HG03108 (cell line): ENCODE results near the gene RNF183.
"Not testable (repeated sequence)": the region's sequence is repeated elsewhere in the genome, so short reads cannot be mapped to it uniquely, and the experiment has no call there.

Source experiments
- ATAC-seq: cut with Tn5 transposase; IDR thresholded peaks from one replicate; pipeline ENCODE4 v1.9.1; 2021; ENCODE audit warnings: moderate library complexity; ENCODE audit not compliant: unreplicated experiment

RNF183 gene

DNA sequence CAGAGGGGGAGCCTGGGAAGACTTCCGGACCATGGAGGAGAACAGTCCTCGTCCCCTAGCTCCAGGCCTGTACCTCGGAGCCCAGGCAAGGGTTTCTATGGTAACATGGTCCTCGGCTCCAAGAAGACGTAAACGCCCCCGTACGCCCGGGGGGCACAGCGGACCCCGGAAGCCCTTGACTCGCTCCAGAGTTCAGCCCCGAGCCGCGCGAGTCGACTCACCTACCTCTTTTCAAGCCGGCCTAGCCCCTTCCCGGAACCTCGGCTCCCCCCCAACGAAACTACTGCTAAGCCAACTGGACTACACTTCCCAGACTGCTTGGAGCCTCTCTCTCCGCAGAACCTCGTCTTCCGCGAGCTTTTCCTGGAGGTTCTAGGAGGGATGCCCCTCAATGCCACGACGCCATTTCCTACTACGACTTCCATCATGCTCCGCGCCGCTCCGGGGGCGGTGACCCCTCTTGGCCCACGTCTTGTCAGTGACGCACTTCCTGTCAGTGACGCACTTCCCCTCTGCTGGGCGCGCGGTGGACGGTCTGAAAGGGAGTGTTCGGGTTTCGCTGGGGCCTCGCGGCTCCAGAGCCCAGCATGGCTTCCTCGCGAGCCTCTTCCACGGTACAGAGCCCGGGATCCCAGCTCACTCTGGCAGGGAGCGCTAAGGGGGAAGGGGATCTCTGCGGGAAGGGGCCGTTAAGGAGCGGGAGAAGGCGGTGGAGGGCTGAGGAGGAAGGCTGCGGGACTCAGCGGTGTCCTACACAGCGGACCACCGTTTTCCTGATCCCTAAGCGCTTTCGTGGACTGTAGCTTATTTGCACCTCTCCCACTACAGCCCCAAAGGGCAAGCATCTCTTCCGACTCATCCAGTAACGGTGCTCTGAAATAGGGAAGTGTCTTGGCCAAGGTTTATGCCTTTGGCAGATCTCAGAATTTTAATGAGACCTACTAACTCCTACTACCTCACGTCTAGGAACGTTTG, 27.7 kb downstream of the RNF183 start, which contains the start of the genes CDC26 and PRPF4:
TSS of gene CDC26 (minus strand) at position 416 of the 975 bp plus-strand sequence. CDS start 3,065 bp downstream, outside the sequence.
TSS of gene PRPF4 (plus strand) at position 502 of the 975 bp plus-strand sequence. CDS start at position 588, 86 bp downstream.
- ATAC-seq: peak; percentile 99

DNA sequence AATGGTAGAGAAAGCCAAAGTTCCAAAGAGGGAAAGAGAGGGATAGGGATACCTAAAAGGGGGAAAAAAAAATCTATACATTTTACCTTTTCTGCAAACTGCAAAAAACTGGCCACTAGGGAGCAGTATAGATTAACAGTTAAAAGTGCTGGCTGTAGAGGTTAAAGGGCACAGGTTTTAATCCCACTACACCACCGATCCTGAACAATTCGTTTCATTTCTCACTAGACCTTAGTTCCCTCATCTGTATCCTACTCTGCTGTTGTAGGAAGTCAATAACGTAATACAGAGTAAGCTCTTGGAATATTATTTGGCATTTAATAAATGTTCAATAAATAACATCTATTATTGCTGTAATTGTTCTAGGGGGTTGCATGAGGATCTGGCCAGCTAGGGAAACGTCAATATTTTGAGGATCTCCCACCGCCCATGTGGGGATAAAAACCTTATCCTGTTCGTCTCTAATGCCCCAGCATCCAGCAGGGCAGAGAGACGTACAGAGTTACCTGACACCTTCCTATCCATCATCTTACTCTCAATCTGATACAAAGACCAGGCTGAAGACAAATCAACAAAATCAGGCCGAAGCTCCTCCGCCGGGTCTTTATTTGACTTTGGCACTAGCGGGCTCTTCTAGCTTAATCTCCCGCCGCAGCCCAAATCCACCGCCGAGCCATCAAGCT, 28.6 kb downstream of the RNF183 start:
- ATAC-seq: no peak

DNA sequence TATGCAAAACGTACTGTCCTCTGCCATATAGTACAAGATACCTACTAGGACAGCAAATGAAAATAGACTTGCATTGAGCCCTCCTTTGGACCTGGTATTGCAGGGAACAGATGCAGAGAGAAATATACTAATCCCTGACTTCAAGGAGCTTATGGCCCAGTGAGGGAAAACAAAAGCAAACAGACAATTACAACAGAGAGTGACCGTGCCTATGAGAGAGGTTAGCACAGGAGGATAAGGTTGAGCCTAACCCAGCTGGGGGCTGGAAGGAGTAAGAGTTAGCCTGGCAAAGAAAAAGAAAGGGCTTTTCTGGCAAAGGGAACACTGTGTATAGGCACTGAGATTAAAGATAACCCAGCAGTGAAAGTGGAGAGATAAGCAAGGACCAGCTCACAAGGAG, 33.3 kb downstream of the RNF183 start:
- ATAC-seq: no peak

DNA sequence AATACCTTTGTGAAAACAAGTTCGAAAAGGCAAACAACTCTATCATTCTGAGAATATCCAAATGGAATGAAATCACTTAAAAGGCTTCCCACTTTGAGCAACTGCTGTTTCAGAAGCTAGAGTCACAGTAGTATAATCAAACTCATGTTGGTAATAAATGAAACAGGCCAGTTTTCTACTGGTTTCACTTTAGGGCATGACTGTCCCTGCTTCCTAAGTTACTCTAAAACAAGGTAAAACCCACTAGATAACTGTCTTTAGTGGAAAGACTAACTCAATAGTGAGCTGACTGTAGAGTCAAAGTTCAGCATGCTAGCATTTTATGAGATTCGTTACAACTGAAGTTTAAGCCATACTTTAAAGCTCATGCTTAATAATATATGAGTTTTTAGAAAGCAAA, 33.8 kb downstream of the RNF183 start:
- no peak for ATAC-seq

DNA sequence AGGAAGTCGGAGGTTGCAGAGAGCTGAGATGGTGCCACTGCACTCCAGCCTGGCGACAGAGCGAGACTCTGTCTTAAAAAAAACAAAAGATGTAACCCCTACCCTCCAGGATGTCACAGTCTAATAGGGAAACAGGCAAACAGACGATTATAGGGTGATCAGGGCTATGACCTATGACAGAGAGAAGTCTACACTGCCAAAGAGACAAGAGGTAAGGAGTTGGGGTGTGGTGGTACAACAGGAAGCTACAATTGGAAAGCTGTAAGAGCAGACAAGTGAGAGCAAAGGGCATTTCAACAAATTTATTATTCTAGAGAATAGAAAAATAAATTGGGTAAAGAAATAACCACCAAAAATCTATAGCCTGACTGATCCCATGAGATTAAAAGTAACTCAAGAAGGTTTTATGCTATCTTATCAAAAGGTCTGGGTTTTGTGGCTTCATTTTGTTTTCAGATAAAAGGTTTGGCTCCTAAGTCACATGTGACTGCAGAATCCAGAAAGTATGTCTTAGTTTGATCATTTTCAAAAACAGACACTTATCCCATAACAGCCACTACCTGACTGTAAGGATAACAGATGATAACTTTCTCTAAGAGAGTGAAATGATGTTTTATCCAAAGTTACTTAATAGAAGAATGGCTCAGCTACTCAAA, 35.1 kb downstream of the RNF183 start:
- no peak for ATAC-seq

DNA sequence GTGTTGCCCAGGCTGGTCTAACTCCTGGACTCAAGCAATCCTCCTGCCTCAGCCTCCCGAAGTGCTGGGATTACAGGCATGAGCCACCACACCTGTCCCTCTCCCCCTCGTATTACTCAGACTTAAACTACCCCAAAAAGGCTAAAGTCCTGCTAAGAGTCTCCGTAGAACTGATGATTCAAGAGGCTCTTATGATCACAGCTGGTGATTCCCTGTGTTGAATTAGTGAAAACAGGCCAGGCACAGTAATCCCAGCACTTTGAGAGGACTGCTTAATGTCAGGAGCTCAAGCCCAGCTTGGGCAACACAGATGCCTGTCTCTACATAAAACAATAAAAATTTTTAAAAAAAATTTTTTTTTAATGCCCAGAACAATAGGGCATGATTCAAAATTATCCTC, 37.0 kb downstream of the RNF183 start:
- ATAC-seq: no peak

DNA sequence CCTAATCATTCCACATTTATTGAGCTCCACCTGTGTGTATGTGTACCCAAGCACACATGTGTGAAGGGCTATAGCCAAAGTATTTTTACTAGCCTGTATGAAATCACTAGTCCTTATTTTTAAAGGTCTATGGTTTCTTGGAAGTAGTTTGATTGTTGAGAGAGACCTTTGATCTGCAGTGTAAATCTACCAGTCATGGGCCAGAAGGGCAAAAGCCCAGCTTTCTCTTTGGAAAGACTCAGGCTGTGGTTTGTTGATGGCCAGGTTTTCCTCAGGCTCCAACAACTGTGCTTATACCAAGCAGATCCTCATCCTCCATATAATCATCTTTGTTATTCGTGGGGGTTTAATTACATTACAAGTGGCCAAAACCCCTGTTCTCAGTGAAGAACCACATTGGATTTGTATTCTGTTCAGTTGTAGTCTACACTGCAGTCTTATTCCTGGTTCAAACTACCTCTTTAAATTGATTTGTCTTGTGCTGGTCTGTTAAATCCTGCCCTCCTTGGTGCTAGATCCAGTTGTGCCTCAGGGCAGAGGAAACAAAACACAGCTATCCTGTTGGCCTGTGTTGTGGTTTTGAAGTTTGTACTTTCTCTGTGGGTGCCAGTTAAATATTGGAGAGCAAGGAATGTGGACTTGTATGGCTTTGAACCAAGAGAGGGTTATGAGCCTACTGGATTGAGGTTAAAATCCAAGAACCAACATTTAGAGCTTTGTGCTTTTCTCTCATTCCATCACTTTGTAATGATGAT, 41.1 kb downstream of the RNF183 start:
- ATAC-seq: no peak

DNA sequence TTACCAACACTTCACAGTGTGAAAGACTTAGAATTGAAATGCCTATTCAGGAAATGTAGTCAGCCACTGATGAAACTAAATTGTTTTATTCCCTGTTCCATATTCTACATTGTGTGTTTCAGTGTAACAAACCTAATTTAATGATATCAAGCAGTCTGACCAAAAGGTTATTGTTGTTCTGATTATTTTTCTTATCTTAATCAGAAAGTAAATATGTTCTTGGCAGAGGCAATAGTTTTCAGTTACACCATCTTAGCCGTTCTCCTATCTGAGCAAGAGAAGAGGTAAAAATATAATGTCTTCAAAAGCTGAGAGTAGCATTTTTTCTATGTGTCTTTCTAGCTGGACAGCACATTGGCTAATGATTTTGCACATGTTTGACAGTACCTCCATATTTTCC, 44.9 kb downstream of the RNF183 start:
- ATAC-seq: no peak

DNA sequence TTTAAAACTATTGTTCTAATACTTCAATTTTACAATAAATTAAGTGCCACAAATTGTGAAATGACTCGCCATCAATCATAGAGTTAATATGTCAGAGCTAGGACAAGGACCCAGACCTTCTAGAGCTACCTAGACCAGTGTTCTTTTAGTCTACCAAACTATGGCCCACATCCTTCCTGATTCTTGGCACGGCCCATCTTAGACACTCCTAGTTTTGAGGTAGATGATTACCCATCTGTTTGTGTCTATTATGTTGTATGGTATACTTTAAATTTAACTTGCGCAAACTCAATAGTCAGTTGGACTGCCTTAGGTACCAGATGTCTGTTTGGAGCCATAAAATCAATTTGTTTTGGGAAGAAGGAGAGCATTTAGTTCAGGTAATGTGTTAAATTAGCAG, 45.3 kb downstream of the RNF183 start:
- ATAC-seq: no peak

DNA sequence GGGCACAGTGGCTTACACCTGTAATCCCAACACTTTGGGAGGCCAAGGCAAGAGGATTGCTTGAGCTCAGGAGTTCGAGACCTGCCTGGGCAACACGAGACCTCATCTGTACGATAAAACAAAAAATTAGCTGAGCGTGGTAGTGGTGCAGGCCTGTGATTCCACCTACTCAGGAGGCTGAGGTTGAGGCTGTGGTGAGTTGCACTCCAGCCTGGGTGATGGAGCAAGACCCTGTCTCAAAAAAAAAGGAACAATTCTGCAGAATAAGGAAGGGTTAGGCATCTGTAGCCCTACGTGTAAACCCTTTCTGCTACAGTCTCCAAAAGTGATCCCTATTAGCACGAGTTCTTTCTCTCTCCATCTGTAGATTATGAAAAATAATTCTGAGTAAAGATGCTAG, 47.7 kb downstream of the RNF183 start:
- no peak for ATAC-seq

DNA sequence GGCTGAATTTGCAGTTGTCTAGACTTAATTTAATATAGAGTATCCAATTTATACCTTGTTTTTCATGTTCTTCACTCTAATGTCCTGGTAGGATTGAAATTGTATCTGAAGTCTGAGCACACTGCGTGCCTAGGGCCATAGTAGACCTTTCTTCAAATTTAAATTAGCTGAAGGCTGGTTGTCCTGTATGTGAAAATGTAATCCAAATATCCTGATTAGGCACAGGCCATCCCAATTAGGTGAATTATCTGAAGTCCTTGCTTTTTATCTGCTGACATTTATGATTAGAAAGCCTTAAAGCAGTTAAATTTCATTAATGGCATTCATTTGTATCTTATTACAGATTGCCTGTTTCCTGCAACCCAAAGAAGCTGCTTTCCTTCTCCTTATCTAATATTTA, 48.2 kb downstream of the RNF183 start:
- ATAC-seq: no peak

DNA sequence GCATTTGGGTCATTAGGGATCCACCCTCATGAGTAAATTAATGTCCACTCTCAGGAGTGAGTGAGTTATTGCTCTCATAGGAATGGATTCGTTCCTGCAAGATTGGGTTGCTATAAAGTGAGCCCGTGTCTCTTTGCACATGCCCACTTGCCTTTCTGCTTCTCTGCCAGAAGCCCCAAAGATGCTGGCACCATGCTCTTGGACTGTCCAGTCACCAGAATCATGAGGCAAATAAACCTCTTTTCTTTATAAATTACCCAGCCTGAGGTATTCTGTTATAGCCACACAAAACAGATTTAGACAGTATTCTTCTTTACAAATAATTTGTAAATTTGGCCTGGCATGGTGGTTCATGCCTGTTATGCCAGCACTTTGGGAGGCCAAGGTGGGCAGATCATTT, 52.4 kb downstream of the RNF183 start:
- no peak for ATAC-seq

DNA sequence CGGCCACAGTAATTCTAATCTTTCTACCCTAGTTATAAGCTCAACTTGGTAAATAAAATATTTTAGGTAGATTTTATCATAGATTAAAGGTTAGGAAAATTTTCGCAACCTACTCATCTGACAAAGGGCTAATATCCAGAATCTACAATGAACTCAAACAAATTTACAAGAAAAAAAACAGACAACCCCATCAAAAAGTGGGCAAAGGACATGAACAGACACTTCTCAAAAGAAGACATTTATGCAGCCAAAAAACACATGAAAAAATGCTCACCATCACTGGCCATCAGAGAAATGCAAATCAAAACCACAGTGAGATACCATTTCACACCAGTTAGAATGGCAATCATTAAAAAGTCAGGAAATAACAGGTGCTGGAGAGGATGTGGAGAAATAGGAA, 53.5 kb downstream of the RNF183 start:
- not testable (repeated sequence) for ATAC-seq

DNA sequence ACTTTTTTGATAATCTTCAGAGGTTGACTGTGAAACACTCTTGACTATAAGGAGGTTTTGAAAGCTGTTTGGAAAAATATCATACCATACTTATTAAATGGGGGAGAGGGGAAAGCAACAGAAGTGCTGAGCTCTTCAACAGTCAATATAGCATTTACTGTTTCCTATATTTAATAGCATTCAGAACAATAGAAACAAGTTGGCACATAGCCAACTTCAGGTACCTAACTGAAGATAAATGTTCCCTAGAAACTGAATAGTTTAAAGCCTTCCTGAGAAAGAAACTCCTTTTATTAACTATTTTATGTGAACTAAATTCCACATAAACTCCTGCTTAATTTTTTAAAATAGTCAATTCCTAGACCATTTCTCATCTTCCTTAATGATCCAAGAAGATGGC, 55.5 kb downstream of the RNF183 start:
- no peak for ATAC-seq
